Measurements from ENCODE around the gene RPL36.
A peak's percentile ranks its signal among the peaks of the same experiment; 100 is the strongest.

RPL36 gene

DNA sequence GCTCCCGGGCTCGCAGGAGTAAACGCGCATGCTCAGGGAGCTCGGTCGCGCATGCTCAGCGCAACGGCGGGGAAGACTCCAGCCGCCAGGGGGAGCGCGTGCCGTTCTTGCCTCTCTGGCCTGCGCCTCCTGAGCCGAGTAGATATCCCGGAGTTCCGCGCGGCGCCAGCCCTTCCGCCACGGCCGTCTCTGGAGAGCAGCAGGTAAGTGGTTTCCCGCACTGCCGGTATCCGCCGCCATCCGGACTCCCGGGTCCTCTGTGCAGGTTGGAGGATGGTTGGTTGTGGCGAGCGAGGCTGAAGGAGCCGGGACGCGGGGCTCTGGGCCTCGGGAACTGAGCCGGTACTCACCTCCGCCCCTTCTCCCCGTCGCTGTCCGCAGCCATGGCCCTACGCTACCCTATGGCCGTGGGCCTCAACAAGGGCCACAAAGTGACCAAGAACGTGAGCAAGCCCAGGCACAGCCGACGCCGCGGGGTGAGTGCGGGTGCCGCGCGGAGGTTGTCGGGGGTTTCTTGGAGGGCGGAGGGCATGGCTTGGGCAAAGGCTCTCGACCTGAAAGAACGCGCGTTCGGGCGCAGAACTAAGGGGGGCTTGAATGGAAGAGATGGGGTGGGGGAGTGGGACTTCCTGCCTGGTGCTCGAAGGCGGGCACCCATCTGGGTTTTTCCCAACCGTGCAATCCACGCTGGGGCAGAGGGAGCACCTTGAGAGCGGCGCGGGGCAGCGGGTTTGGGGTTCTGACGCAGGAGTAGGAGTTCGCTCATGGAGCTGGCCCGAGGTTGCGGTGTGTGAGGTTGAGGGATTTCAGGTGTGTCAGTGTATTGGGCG, at the start of gene RPL36:
TSS of gene RPL36 (plus strand) at position 171 of the 830 bp plus-strand sequence. CDS start at position 384, 213 bp downstream.
- peak; percentile 99 for DNase-seq (ENCODE audit: low read depth)

DNA sequence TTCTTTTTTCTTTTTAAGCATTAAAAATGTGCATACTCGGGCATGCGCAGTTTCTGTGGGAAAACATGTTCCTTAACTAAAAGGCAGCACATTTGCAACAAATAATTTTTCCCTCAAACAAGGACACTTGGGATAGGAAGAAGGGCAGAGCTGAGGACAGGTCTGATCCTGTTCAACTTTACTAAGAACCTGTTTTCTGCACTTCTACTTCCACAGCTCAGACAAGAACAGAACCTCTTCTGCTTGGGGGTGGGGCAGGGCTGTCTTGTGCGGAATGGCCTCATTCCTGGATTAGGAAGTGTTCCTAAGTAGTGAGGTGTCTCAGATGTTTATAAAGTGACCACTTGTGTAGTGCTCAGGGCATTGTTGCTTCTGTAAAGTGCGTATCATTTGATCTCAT, 48.9 kb upstream of the RPL36 start:
- DNase-seq (ENCODE audit: low read depth): no peak

DNA sequence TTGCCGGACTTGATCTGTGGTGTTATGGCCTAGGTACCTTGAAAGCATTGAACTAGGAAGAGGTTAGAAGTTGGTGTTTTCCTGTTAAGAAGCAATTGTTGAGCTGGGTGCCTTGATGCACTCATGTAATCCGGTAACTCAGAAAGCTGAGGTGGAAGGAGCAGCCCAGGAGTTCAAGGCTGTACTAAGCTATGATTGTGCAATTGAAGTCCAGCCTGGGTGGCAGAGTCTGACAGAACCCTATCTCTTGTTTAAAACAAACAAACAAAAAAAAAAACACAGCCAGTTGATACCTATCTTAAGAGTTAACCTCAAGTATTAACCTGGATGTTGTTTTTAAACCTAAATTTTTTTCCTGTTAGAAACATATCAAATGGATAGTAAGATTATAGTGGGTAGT, 47.9 kb upstream of the RPL36 start:
- no peak for DNase-seq (ENCODE audit: low read depth)

DNA sequence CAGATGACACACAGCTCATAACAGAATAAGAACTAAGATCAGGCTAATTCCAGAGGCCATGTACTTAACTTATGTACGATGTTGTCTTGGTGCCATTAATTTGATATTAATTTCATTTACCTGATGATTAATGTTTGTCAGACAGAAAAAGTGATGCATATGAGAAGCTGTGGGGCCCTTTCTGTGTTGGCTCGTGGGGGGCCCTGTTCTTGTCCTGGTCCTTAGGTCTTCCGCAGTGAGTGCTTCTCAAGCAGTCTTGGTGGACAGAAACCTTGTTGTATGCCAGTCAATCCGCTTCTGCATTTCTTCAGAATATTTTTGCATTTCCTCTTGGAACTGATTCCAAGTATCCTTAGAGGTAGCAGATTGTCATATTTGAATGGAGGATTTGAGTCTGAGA, 47.0 kb upstream of the RPL36 start:
- no peak for DNase-seq (ENCODE audit: low read depth)

DNA sequence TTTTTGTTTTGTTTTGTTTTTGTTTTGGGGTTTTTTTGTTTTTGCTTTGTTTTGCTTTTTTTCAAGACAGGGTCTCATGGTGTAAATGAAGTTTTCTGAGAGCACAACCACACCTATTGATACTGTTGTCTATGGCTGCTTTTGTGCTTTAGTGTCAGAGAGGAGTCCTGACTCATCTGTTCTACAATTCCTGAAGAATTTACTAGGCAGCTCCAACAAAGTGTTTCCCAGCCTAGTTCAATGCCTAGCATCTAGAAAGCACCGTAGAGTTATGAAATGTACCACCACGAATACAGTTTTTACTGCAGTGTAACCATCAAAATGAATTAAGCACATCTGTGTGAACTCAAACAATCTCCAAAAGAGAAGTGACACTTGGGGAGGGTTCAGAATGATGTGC, 46.1 kb upstream of the RPL36 start:
- no peak for DNase-seq (ENCODE audit: low read depth)

DNA sequence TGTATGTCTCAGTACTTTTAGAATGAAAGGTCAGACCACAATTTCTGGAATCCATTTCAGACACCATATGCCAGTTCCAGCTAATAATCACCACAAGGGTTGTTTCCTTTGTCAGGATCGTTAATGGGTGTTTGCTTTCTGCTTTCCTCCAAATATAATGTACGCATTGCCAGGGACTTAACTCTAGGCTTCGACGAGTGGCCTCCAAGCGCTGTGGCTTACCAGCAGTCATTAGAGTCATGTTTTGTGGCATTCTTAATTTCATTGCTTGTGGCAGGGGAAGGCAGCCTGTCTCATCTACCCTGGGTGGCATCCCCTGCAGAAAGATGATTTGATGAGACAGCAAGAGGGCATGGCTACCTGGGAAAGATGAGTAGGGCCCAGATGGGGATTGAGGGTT, 44.7 kb upstream of the RPL36 start:
- DNase-seq (ENCODE audit: low read depth): no peak

DNA sequence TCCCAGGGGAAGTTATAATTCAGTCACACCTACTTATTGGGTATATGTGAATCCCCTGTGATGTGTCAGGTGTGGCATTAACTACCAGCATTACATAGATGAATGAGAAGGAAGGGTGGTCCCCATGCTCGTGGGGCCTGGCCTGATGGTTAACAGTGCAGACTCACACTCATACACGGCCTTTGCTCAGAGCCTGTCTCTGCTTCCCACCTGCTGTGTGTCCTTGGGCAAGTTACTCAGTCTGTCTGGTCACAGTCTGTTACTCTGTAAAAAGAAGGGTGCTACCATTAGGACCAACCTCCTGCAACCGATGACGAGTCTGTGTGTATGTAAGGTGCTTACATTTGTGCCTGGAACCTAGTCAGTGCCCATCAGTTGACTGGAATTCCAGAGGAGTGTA, 43.4 kb upstream of the RPL36 start:
- no peak for DNase-seq (ENCODE audit: low read depth)

DNA sequence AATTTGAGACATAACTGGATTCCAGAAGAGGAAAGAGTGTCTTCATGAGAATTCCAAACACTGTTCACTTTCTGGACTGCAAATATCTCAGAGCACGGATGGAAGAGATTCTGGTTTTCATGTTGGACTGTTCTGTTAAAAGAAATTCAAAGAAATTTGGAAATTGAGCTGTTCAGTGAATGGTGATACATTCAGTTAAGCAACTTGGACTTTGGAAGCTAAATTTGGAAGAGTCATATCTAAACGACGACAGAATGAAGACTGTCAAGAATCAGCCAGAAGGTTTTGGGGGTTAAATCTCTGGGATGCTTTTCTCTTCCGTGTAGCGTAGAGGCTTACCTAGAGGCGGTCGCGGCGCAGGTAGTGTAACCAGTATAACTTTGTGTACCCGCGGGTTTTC, 41.6 kb upstream of the RPL36 start:
- no peak for DNase-seq (ENCODE audit: low read depth)

DNA sequence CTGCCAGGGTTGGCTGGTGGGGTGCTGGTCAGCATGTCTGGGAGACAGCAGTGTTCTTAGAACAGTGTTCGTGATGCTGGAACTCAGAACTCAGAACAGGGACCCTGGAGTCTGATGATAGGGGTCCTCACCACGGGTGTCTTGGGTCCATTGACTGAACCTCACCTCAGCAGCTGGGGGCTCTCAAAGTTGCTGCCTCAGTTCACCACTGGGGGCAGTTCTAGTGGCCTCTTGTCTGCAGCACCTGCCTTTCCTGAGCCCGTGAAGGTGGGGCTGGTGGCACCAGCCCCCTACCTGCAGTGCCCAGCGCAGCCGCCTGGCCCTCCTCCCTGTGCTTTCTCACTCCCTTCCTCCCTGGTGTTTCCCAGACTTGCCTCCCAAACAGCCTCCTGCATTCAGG, 38.7 kb upstream of the RPL36 start:
- no peak for DNase-seq (ENCODE audit: low read depth)

DNA sequence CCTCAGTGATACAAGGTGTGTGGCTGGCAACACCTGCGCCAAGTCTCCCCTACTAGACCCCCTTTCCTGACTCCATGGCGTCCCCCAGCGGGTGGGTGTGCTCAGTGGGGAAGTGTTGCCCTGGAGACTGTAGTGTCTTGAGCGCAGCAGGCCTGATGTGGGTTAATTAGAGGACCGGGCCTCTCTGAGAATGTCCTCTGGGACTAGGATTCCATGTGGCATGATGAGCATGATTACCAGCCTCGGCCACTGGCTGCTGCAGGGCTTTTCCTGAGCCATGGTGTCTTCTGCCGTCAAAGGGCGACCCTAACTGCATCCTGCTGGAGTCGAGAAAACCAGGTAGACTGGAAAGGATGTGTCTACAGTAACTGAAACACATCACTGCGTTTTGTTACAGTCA, 37.8 kb upstream of the RPL36 start:
- DNase-seq (ENCODE audit: low read depth): no peak

DNA sequence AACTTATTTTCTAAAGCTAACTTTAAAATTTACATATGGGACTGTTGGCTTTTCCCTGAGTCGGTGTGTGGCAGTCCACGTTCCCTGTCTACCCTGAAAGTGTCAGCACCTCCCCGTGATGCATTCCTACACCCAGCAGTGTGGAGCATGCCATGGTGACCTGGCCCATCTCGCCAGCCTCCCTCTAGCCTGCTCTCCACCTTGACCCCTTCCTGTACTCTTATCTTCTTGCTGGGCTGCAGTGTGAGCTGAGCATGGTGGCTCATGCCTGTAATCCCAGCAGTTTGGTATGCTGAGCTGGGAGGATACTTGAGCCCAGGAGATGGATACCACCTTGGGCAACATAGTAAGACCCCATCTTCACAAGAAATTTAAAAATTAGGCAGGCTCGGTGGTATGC, 35.2 kb upstream of the RPL36 start:
- no peak for DNase-seq (ENCODE audit: low read depth)

DNA sequence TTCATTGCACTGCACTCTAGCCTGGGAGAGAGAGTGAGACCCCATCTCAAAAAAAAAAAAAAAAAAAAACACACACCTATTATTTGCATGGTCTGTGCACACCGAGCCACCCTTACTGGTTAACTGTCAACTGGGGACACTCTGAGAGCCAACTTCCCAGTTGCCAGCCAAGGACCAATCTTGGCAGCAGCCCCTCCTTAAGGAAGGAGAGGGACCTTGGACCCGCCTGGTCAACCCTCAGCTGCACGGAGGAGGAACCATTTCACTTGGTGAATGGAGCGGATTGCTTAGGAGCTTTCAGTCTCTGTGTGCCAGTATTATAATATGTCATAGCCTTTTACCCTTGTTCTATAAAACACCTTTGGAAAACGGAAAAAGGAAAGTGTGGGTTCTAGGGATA, 34.7 kb upstream of the RPL36 start:
- no peak for DNase-seq (ENCODE audit: low read depth)

DNA sequence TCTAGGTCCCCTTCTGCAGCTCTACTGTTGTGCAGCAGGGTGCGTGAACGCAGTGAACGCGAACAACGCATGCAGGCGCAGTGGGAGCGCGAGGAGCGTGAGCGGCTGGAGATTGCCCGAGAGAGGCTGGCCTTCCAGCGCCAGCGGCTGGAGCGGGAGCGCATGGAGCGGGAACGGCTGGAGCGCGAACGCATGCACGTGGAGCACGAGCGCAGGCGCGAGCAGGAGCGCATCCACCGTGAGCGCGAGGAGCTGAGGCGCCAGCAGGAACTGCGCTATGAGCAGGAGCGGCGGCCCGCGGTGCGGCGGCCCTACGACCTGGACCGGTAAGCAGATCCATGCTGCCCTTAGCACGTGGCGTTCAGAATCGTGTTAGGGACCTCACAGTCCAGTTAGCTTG, 28.6 kb upstream of the RPL36 start:
- DNase-seq (ENCODE audit: low read depth): no peak

DNA sequence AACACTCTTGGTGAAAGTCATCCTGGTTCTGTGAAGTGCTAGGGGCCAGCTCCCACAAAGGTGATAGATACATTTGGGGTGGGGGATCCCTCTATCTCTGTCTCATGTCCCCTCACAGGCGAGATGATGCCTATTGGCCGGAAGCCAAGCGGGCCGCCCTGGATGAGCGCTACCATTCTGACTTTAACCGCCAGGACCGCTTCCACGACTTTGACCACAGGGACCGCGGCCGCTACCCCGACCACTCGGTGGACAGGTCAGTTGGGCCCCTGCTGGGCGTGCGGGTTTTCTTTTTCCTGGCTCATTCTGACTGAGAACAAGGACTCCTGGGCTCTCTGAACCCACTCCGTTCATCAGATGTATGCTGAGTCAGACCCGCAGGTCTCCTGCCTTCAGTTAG, 26.2 kb upstream of the RPL36 start:
- DNase-seq (ENCODE audit: low read depth): no peak

DNA sequence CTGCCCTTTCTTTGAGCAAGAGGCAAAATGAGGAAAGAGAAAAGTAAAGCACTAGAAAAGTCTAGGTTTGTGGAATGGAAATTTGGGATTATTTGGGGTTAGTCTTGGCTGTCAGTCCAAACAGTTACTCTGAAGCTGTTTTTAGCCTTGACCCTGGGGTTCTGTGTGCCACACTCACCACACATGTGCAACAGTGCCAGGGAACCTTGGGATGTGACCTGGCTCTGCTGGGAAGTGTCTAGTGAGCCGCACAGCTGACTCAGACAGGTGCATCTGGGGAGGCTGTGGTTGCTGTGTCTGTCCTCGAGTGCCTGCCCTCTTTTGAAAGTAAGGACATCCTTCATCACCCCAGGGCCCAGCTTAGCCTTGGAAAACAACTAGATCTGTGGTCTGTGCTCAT, 25.6 kb upstream of the RPL36 start:
- no peak for DNase-seq (ENCODE audit: low read depth)

DNA sequence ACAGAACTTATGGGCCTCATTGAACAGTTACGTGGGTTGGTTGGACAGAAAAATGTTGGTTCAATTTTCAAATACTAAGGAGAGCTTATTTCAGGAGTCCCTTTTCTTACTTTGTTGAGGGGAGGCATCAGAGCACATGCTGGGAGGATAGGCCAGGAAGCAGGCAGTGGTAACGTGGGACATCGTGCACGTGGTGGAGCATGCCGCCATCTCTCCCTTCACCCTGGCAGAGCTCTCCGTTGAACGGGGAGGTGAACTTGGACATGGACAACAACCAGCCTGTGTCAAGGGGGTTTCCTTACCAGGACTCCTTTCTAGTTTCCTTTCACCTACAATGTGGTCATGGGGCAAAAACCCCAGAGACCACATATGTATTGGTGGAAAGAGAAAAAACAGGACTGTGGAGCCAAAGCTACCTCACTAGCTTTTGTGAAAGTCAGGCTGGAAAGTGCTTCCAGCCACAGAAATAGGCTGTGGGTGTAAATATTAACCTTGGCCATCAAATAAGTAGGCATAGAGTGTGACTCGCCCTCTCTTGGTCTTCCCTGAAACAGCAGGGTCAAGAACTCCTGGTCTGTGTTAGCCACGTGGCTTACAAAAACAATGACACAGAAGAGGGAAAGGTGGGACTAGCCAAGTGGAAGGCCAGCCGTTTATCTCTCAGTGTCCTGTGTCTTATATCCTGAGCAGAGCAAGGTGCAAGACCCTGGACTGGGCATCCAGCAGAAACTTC, 24.1 kb upstream of the RPL36 start:
- no peak for DNase-seq (ENCODE audit: low read depth)

DNA sequence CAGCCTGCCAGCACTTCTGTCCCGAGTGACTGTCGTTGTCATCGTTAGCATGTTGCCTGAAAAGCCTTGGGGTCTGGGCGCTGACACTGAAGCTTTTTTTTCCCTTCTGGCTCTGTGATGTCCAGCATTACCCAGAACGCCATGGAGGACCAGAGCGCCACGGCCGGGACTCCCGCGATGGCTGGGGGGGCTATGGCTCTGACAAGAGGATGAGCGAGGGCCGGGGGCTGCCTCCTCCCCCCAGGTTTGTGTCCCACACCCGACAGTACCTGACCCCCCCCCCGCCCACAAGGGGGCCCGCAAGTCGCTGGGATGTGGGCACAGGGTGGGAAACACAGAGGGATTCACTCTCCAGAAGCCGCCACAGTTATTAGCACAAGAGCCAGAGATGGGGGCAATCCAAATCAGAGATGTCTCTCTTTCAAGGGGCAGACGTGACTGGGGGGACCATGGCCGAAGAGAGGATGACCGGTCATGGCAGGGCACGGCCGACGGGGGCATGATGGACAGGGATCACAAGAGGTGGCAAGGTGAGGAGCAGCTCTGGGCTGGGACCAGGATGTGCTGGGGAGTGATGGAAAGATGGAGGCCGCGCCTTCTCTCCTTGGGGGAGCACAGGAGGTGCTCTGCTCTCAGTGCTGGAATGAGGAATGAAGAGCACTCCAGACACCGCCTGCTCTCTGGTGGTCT, 23.0 kb upstream of the RPL36 start:
- DNase-seq (ENCODE audit: low read depth): no peak

DNA sequence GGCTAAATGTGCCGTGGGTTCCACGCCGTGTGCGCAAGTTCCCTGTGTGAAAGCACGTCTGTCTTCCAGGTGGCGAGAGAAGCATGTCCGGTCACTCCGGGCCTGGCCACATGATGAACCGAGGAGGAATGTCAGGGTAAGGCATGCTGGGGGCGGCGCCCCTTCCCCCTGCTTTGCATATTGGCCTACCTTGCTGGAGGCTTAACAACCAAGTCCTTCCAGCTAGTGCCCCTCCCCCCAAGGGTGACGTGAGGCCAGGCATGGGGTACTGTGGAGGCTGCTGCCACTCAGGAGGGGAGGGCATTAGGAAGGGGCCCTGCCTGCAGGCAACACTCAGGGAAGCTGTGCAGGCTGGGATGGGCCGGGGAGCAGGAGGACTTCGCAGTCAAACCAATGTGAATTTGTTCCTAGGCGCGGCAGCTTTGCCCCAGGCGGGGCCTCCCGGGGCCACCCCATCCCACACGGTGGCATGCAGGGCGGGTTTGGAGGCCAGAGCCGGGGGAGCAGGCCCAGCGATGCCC, 22.3 kb upstream of the RPL36 start:
- DNase-seq (ENCODE audit: low read depth): no peak

DNA sequence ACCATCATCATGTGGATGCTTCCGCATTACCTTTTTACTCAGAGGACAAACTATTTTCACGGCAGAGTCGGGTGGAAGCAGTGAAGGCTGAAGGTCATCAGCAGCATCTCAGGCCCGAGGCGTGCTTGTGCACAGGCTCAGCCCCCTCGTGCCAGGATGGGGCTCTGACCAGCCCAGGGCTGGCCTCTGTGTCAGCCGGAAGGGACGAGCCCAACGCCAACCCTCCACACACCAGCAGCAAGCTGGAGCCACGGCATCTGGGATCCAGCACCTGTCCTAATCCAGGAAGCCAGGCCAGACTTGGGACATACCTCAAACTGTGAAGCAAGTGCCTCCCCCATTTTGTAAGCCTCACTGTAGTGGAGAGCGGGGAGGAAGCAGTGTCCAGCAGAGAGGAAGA, 20.9 kb upstream of the RPL36 start:
- DNase-seq (ENCODE audit: low read depth): no peak

DNA sequence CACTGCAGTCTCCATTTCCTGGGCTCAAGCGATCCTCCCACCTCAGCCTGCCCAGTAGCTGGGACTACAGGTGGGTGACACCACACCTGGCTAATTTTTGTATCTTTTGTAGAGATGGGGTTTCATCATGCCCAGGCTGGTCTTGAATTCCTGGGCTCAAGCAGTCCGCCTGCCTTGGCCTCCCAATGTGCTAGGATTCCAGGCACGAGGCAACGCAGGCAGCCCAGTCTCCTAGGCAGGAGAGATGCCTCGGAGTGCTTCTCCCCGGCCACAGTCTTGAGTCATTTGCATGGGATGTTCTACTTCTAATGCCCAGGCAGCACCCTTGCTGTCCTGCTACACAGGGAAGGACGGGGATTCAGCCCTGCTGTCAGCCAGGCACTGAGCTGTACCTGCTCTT, 18.5 kb upstream of the RPL36 start:
- no peak for DNase-seq (ENCODE audit: low read depth)

DNA sequence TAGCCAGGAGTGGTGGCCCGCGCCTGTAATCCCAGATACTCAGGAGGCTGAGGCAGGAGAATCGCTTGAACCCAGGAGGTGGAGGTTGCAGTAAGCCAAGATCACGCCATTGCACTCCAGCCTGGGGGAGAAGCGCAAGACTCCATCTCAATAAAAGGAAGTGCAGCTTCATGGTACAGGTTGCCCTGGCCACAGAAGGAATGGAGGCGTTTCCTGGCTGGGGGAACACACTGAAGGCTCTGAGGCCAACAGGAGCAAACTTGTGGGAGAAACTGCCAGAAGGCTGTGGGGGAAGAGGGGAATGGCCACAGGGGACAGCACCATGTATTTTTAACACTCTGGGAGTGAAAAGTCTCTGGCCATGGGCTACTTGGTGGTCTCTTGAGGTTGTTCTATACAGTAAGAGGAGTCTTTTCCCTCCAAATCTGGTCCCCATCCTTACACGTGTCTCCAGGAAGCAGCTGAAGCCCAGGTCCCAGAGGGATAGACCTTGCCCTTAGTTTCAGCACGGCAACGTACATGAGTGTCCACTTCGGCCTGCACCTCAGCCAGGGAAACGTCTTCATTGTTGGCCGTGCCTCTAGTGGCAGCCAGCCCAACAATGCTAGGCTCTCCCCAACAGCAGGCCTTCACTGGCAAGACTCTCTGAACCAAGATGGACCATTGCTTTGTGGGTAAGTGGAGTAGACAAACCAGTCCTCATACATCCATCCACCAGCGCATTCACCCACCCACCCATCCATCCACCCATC, 17.2 kb upstream of the RPL36 start:
- no peak for DNase-seq (ENCODE audit: low read depth)

DNA sequence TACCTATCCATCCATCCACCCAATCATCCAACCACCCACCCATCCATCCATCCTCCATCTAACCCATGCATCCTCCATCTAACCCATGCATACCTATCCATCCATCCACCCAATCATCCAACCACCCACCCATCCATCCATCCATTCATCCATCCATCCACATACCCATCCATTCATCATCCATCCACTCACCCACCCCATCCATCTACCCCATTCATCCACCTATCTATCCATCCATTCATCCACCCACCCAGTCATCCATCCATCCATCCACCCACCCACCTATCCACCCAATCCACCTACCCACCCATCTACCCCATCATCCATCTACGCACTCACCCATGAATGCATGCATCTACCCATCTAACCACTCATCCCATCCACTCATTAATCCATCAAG, 16.3 kb upstream of the RPL36 start:
- DNase-seq (ENCODE audit: low read depth): no peak

Data from activated T-cell treated with anti-CD3 and anti-CD28 coated beads for 1 hour (primary cell).